NB4 (cell line): ENCODE measurements around the gene PODNL1.

ENCODE experiments used
- DNase-seq: peaks from one replicate; pipeline ENCODE4 v3.0.0; 2010; ENCODE audit warnings: low read depth
- H3K4me3 ChIP-seq: one replicate; pipeline ENCODE4 v1.5.1; 2011; ENCODE audit warnings: mild to moderate bottlenecking, low read depth, low read length, moderate library complexity
- MYC ChIP-seq: IDR thresholded peaks from 2 replicates; pipeline ENCODE4 v1.6.1; 2011; ENCODE audit warnings: low read depth, low read length
- POLR2A ChIP-seq: IDR thresholded peaks from 2 replicates; pipeline ENCODE4 v1.6.1; 2011; ENCODE audit warnings: mild to moderate bottlenecking; ENCODE audit not compliant: insufficient read length; ENCODE audit errors: extremely low read depth
- TF ChIP-seq, protein P1 (sequence below): IDR thresholded peaks from one replicate; pipeline ENCODE4 v1.5.1; 2012; ENCODE audit warnings: low read depth, low read length
- TF ChIP-seq, protein P2 (sequence below): IDR thresholded peaks from 2 replicates; pipeline ENCODE4 v1.6.1; 2011; ENCODE audit warnings: low read depth, low read length

PODNL1 gene

DNA sequence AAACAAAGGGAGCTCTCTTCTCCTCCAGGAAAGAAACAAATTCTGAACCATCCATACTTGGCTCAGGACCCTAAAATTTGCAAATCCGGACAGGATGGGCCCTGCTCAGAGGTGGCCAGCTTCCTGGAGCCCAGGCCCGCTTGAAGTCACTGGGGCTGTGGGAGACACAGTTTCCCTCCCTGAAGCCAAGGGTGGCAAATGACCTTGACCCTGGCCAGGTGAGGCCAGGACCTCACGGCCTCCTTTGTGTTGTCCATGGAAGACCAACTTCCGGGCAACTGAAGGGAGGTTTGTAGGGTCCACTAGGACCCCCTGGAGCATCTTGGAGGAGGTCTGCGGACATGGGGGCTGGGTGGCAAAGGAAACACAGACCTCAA is 55.8 kb downstream of the PODNL1 start:
- TF ChIP-seq, protein P1, sequence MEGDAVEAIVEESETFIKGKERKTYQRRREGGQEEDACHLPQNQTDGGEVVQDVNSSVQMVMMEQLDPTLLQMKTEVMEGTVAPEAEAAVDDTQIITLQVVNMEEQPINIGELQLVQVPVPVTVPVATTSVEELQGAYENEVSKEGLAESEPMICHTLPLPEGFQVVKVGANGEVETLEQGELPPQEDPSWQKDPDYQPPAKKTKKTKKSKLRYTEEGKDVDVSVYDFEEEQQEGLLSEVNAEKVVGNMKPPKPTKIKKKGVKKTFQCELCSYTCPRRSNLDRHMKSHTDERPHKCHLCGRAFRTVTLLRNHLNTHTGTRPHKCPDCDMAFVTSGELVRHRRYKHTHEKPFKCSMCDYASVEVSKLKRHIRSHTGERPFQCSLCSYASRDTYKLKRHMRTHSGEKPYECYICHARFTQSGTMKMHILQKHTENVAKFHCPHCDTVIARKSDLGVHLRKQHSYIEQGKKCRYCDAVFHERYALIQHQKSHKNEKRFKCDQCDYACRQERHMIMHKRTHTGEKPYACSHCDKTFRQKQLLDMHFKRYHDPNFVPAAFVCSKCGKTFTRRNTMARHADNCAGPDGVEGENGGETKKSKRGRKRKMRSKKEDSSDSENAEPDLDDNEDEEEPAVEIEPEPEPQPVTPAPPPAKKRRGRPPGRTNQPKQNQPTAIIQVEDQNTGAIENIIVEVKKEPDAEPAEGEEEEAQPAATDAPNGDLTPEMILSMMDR, result no peak
- TF ChIP-seq POLR2A (no peak), MYC (no peak)
- TF ChIP-seq, protein P2, sequence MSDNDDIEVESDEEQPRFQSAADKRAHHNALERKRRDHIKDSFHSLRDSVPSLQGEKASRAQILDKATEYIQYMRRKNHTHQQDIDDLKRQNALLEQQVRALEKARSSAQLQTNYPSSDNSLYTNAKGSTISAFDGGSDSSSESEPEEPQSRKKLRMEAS, result no peak
- H3K4me3 ChIP-seq, result no peak overlapping the region
- no peak for DNase-seq

DNA sequence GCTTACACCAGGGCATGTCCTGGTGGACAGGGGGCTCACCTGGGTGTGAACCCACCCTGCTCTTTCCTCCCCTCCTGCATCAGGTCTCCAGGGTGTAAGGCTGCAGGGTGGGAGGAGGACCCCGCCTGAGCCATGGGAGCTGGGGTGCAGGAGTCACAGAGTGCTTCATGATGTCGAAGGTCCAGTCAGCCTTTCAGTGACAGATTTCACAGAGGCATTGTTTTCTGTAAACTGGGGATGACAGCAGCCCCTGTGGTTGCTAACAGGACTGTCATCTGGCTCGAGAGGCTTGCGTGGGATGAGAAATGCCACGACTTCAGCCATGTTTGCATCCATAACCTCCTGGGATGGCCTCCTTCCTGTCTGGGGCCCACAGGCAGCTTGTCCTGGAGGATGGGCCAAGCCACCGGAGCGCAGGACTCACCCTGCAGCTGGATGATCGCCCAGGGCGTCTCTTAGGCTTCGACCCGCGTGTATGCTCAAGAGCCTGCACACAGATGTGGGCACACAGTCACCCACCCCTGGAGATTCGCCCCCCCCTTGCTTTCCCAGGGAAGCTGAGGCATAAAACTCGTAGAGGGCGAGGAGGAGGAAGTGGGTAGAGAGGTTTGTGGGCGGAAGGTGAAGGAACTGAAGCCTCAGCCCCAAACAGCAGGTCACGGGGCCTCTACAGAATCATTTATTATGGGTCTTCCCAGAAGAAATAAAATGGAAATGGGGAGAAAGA is 56.4 kb downstream of the PODNL1 start:
- H3K4me3 ChIP-seq, result no peak overlapping the region
- peak; percentile 76 for DNase-seq
- TF ChIP-seq POLR2A (no peak), MYC (peak; percentile 28; the same call in 1 of the 2 replicates)
- TF ChIP-seq, protein P2, result peak; percentile 42; the same call in 1 of the 2 replicates

DNA sequence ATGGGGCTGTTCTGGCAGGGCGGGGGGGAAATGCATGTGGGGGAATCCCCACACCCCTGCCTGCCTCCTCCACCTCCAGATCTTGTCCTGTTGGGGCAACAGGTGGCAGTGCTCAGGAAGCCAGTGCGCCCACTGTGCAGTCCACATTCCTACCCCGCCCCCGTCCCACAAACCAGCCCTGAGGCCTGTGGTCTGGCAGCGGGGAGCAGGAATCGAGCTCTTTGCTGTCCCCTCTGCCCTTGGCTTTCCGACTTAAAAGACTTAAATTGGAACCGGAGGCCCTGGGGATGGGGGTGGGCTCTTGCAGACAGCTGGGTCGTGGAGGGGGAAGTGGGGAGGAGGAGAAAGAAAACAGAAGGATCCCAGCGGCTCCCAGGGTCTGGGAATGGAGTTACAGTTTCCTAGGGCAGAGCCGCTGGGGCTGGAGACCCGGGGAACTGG is 56.9 kb downstream of the PODNL1 start:
- DNase-seq, result peak; percentile 73
- TF ChIP-seq MYC (no peak), POLR2A (no peak)
- TF ChIP-seq, protein P2, result no peak
- TF ChIP-seq, protein P1, result no peak
- H3K4me3 ChIP-seq, result no peak overlapping the region
